Stimulated activated CD8-positive, alpha-beta memory T cell treated with anti-CD3 and anti-CD28 coated beads, Interleukin-7, amount 100 ng/mL, for 24 hours (primary cell): ENCODE measurements around the gene KCNA10.

Experiments used
- DNase-seq: peaks from one replicate; pipeline ENCODE4 v3.0.0-alpha.2; 2020; ENCODE audit warnings: low read depth

The KCNA10 gene

GRCh38 chr1:110519125-110519810 lies at the start of gene KCNA10:
Gene KCNA10 (minus strand): TSS chr1:110519175. CDS start chr1:110518787, 388 bp downstream.
- no peak for DNase-seq

GRCh38 chr1:110566836-110567235 lies 47.9 kb upstream of the KCNA10 start:
- no peak for DNase-seq

- DNase-seq = no peak
Observed at GRCh38 chr1:110565565-110565964, 46.6 kb upstream of the KCNA10 start.

- DNase-seq = no peak
Observed at GRCh38 chr1:110563089-110563488, 44.1 kb upstream of the KCNA10 start.

GRCh38 chr1:110561596-110561995 lies 42.6 kb upstream of the KCNA10 start:
- no peak for DNase-seq

- DNase-seq = no peak
Observed at GRCh38 chr1:110559157-110559556, 40.2 kb upstream of the KCNA10 start.

- no peak for DNase-seq
Observed at GRCh38 chr1:110557481-110557880, 38.5 kb upstream of the KCNA10 start.

GRCh38 chr1:110556471-110556807 lies 37.5 kb upstream of the KCNA10 start:
- DNase-seq = no peak

- no peak for DNase-seq
Observed at GRCh38 chr1:110555807-110556470, 37.0 kb upstream of the KCNA10 start.

- peak; percentile 6 for DNase-seq
Observed at GRCh38 chr1:110554871-110555801, 36.2 kb upstream of the KCNA10 start.

GRCh38 chr1:110551278-110551809 lies 32.4 kb upstream of the KCNA10 start:
- no peak for DNase-seq

GRCh38 chr1:110549831-110550230 lies 30.9 kb upstream of the KCNA10 start:
- no peak for DNase-seq

GRCh38 chr1:110548381-110548780 lies 29.4 kb upstream of the KCNA10 start:
- no peak for DNase-seq

- no peak for DNase-seq
Observed at GRCh38 chr1:110547017-110547416, 28.0 kb upstream of the KCNA10 start.

GRCh38 chr1:110545492-110545891 lies 26.5 kb upstream of the KCNA10 start:
- no peak for DNase-seq

GRCh38 chr1:110544753-110545152 lies 25.8 kb upstream of the KCNA10 start:
- no peak for DNase-seq

GRCh38 chr1:110542725-110543124 lies 23.8 kb upstream of the KCNA10 start:
- DNase-seq = no peak

GRCh38 chr1:110541906-110542395 lies 23.0 kb upstream of the KCNA10 start:
- no peak for DNase-seq

- DNase-seq = no peak
Observed at GRCh38 chr1:110540891-110541685, 22.1 kb upstream of the KCNA10 start.

- DNase-seq = no peak
Observed at GRCh38 chr1:110538921-110539320, 19.9 kb upstream of the KCNA10 start.

- DNase-seq = no peak
Observed at GRCh38 chr1:110538075-110538474, 19.1 kb upstream of the KCNA10 start.

GRCh38 chr1:110535985-110536384 lies 17.0 kb upstream of the KCNA10 start:
- DNase-seq = no peak
